Measurements from ENCODE around the gene TMEM151B. TPM values are rescaled to one million over a fixed set of nuclear protein-coding genes. Genes with fewer than 3 reads are reported as not detected.
A peak's percentile ranks its signal among the peaks of the same experiment; 100 is the strongest.

The TMEM151B gene
- total and polyA plus RNA-seq, 2 of the 13 experiments (the other 11 are each of a cell fraction or from before 2014, with no cell fraction given), result not detected

DNA sequence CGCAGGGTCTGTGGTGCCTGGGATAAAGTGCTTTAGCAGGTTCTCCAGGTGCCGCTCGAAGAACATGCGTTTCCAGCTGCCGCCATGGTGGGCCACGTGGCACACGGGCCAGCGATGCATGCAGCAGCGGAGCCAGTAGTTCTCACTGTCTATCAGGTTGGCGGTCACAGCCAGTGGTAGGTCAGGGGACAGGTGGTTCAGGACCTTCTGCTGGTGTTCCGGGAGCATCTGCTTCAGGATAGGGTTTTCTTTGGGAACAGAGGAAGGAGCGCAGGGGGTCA is 16.0 kb downstream of the TMEM151B start:
- Histone ChIP-seq H2AFZ (ENCODE audit: low read length) (no peak overlapping the region), H3K4me1 (ENCODE audit: insufficient read depth, low read length) (no peaks in the 10 kb centered on the region), H3K9ac (ENCODE audit: insufficient read depth, low read depth, low read length) (no peak overlapping the region), H3K27ac (ENCODE audit: extremely low read length, insufficient read depth, low read length) (no peak overlapping the region), H3K9me3 (ENCODE audit: low read length) (no peaks in the 10 kb centered on the region), H3K36me3 (replicated peaks in 1 of 2; ENCODE audit: control insufficient read depth in 1 of 2, insufficient read depth in 2 of 2, low read length in 2 of 2) (no peaks in the 10 kb centered on the region), H3K79me2 (ENCODE audit: insufficient read depth, low read length) (no peaks in the 10 kb centered on the region), H3K4me2 (ENCODE audit: low read depth, low read length) (no peak overlapping the region), H3K4me3 (replicated peaks in 1 of 3; ENCODE audit: insufficient read depth in 1 of 3, low read depth in 2 of 3, low read length in 3 of 3) (no peak overlapping the region), H4K20me1 (ENCODE audit: insufficient read depth, low read length) (no peaks in the 10 kb centered on the region; the same call in 1 of the 2 replicates), H3K27me3 (ENCODE audit: control insufficient read depth in 1 of 2, insufficient read depth in 2 of 2, low read length in 2 of 2) (peaks cover 2 to 75% of the 10 kb centered on the region in 2 experiments)
- DNase-seq (ENCODE audit: low spot score) (no peak), FAIRE-seq (no peak), ATAC-seq (no peak)
- no peak for TF ChIP-seq ZNF33B (CRISPR knock-in tag; IDR thresholded peaks at IDR 0.05)
- TF ChIP-seq, protein P1, sequence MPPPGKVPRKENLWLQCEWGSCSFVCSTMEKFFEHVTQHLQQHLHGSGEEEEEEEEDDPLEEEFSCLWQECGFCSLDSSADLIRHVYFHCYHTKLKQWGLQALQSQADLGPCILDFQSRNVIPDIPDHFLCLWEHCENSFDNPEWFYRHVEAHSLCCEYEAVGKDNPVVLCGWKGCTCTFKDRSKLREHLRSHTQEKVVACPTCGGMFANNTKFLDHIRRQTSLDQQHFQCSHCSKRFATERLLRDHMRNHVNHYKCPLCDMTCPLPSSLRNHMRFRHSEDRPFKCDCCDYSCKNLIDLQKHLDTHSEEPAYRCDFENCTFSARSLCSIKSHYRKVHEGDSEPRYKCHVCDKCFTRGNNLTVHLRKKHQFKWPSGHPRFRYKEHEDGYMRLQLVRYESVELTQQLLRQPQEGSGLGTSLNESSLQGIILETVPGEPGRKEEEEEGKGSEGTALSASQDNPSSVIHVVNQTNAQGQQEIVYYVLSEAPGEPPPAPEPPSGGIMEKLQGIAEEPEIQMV (CRISPR knock-in tag; IDR thresholded peaks at IDR 0.05; ENCODE audit: low read depth), result 0 out of 2 replicates have a peak, but pooled peaks have one; percentile 7
- no peak for TF ChIP-seq CBX5 (CRISPR knock-in tag; IDR thresholded peaks at IDR 0.05; ENCODE audit: borderline replicate concordance)
- TF ChIP-seq, protein P2, sequence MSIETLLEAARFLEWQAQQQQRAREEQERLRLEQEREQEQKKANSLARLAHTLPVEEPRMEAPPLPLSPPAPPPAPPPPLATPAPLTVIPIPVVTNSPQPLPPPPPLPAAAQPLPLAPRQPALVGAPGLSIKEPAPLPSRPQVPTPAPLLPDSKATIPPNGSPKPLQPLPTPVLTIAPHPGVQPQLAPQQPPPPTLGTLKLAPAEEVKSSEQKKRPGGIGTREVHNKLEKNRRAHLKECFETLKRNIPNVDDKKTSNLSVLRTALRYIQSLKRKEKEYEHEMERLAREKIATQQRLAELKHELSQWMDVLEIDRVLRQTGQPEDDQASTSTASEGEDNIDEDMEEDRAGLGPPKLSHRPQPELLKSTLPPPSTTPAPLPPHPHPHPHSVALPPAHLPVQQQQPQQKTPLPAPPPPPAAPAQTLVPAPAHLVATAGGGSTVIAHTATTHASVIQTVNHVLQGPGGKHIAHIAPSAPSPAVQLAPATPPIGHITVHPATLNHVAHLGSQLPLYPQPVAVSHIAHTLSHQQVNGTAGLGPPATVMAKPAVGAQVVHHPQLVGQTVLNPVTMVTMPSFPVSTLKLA (IDR thresholded peaks at IDR 0.05), result peak; percentile 84
- no peak for TF ChIP-seq SRY (CRISPR knock-in tag; IDR thresholded peaks at IDR 0.05)
- in situ Hi-C loops (cut with HindIII; ENCODE audit: extremely low pct_ligation_motif_present, low pct_unique_long_range_greater_than_20kb), result no loop called here
- CTCF ChIA-PET (ENCODE audit: low intra/inter-chr PET ratio, low total read pairs), result no interaction called here
- no TSS peak for BruUV-seq (replicated peaks)
- POLR2A ChIA-PET, result no interaction called here
- 72% methylated on average over 6 of the region's 12 CpGs for WGBS (ENCODE audit: low lambda C conversion rate)
- intact Hi-C loops (cut with micrococcal nuclease; ENCODE audit: unreplicated experiment), result no loop called here

DNA sequence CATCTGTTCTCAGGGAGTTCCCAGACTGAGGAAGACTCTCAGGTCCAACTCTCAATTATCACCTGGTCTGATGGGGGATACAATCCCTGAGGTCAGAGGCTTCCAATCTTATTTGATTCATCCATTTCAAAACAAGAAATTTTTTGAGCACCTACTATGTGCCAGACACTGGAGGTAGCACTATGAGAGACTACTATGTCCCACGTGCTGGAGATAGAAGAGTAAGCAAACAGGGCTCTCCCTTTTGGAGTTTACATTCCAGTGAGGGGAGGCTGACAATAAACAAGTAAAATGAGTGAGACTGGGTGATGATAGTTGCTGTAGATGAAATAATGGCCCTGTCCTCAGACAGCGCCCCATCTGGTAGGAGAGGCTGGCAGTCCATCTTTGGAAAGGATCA is 16.5 kb downstream of the TMEM151B start:
- intact Hi-C loops (cut with micrococcal nuclease; ENCODE audit: unreplicated experiment) (no loop called here), in situ Hi-C loops (cut with HindIII; ENCODE audit: extremely low pct_ligation_motif_present, low pct_unique_long_range_greater_than_20kb) (no loop called here)
- POLR2A ChIA-PET, result no interaction called here
- Histone ChIP-seq H3K9me3 (ENCODE audit: low read length) (no peaks in the 10 kb centered on the region), H4K20me1 (ENCODE audit: insufficient read depth, low read length) (no peaks in the 10 kb centered on the region; the same call in 1 of the 2 replicates), H2AFZ (ENCODE audit: low read length) (no peak overlapping the region), H3K9ac (ENCODE audit: insufficient read depth, low read depth, low read length) (no peak overlapping the region), H3K4me1 (ENCODE audit: insufficient read depth, low read length) (no peaks in the 10 kb centered on the region), H3K4me2 (ENCODE audit: low read depth, low read length) (no peak overlapping the region), H3K36me3 (replicated peaks in 1 of 2; ENCODE audit: control insufficient read depth in 1 of 2, insufficient read depth in 2 of 2, low read length in 2 of 2) (no peaks in the 10 kb centered on the region), H3K4me3 (replicated peaks in 1 of 3; ENCODE audit: insufficient read depth in 1 of 3, low read depth in 2 of 3, low read length in 3 of 3) (no peak overlapping the region), H3K27ac (ENCODE audit: extremely low read length, insufficient read depth, low read length) (no peak overlapping the region), H3K27me3 (ENCODE audit: control insufficient read depth in 1 of 2, insufficient read depth in 2 of 2, low read length in 2 of 2) (peaks cover 6 to 80% of the 10 kb centered on the region in 2 experiments), H3K79me2 (ENCODE audit: insufficient read depth, low read length) (no peaks in the 10 kb centered on the region)
- 5% methylated on average over 2 of the region's 2 CpGs for WGBS (ENCODE audit: low lambda C conversion rate)
- TF ChIP-seq SMARCC2 (IDR thresholded peaks at IDR 0.05) (no peak), ZKSCAN1 (IDR thresholded peaks at IDR 0.05; ENCODE audit: low read length) (peak; percentile 83)
- CTCF ChIA-PET (ENCODE audit: low intra/inter-chr PET ratio, low total read pairs), result no interaction called here
- ATAC-seq, result no peak; the same call in 2 of the 3 replicates
- no TSS peak for BruUV-seq (replicated peaks)
- DNase-seq (ENCODE audit: low spot score), result no peak
- FAIRE-seq, result no peak

All from HepG2 (cell line).